Astrocyte (in vitro differentiated cells and primary cell): ENCODE data around the gene EYS.

Experiments
- CTCF ChIP-seq: IDR thresholded peaks from 2 replicates; pipeline ENCODE4 v1.5.1; 2011; ENCODE audit warnings: low read depth, mild to moderate bottlenecking, inconsistent platforms, low read length, moderate library complexity; ENCODE audit not compliant: insufficient read depth
- EZH2 ChIP-seq: IDR thresholded peaks from 2 replicates; pipeline ENCODE4 v1.6.1; 2012; ENCODE audit warnings: mild to moderate bottlenecking, low read length, inconsistent platforms; ENCODE audit not compliant: insufficient read depth

DNA sequence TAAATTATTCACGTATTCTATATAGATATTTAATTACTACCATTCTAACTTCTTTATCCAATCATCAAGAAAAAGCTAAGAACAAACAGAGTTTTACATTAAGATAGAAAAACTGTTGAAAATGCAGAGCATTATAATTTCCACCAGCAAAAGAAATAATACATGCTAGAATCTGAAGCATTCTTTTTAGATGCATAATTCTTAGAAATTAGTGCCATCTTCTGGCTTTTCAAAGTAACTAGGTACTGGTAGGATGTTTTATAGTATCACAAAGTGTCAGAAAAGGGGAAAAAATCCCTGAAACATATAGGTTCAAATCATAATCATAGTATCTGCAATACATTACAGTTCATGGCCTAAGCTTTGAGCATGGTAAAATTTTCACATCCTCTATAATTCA is 1892.6 kb downstream of the EYS start:
- TF ChIP-seq CTCF (no peak), EZH2 (no peak)
